HG02642 (cell line): ENCODE measurements around the gene SLC12A2.

ENCODE experiments used
- ATAC-seq: cut with Tn5 transposase; IDR thresholded peaks from one replicate; pipeline ENCODE4 v1.9.1; 2021; ENCODE audit warnings: mild to moderate bottlenecking; ENCODE audit not compliant: unreplicated experiment, poor library complexity

SLC12A2 gene

DNA sequence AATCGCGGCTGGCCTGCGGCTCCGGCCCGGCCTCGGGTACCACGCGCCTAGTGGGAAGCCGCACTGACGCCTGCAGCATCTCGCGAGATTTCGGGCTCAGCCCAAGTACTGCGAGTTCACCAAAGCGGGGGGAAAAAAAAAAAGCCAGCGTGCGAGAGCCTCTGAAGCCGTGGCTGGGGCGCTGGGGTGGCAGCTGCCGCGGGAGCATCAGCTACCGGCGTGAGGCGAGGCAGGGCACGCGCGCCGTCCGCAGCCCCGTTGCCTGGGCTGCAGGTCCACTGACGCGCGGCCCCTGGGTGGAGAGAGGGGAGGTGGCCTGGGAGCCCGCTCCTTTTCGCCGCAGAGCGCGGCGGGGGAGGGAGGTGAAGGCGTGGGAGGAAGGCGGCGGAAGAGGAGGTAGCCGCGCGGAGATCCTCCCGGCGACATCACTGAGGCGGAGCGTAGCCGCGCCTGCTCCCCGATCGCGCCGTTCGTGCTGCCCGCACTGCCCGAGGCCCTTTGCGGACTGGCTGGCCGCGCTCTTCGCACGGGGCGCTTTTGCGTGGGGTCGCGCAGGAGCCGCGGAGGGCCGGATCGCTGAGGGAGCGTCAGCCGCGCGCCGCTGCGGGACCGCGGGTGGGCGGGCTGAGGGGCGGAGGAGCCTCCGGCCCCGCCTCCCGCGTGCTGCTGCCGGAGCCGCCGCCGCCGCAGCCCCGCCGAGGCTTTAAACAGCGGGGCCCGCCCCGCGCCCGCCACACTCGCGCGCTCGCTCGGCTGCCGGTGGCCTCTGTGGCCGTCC is at the start of gene SLC12A2:
Gene SLC12A2 (plus strand): TSS at position 734 of the 778 bp plus-strand sequence. CDS start 189 bp downstream, outside the sequence.
- peak; percentile 70 for ATAC-seq

DNA sequence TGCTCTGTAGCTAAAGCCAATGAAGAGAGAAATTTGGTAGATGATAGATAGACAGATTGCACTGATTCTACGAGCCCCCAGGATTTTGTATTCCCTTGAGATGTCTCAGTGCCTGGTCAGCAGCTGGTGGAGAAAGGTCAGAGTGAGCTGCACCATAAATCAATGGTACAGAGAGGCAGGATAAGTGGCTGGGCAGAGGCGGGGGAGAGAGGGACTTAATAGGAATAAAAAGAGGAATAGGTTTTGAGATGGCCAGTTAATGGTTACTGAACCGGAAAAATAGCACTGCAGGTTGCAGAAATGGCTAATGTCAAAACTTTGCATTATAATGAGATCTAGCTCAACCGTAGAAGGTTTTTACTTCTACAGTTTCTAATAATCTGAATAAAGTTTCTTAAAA is 47.9 kb upstream of the SLC12A2 start:
- ATAC-seq = no peak

DNA sequence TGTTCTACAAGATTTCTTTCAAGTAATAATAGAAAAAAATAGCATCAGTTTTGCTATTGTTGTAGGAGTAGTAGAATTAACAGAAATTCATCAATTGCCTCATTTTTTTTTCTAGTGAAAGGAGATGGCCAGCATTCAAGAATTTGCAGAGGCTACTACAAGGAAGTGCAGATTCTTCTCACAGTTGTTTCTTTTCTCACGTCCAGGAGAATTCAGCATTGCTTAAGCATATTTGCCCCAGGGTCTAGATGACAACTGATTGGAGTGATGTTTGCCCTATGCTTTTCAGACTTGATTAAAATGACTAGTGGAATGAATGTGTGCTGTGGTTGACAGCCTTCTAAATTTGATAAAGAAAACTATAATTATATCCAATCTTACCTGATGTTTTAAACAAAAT is 46.6 kb upstream of the SLC12A2 start:
- ATAC-seq = no peak

DNA sequence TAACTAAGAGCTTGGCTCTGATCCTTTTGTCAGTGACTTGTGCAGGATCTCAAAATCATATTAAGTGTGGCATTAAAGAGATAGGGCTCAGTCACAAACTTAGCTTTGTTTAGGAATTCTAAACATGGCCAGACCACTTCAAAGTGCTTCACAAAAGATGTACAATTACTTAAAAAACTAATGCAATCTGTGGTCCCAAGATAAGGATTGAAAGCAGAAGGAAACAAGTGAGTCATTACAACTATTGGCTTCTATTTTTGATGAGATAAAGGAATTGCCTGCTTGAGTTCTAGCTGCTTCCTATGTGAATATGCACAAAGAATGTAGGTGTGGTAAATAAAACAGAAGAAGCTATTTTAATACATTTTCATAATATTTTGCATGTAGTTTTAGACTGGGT is 44.9 kb upstream of the SLC12A2 start:
- ATAC-seq = no peak

DNA sequence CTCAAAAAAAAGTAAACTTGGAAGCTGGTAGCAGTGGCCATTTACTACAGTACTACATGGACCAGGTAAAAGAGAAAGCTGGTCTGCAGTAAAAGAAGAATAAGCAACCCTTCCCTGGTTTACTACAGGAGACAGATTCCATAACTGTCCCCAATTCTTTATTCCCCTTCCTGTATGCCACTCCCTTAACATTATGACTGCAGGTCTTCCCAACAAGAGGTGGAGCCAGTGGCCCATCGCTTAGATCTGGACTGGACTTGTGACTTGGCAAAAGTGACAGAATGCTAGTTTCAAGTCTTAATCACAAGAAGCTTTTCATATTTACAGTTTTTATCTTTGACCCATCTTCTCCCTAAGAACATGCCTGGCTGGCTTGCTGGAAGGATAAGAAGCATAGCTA is 42.6 kb upstream of the SLC12A2 start:
- no peak for ATAC-seq

DNA sequence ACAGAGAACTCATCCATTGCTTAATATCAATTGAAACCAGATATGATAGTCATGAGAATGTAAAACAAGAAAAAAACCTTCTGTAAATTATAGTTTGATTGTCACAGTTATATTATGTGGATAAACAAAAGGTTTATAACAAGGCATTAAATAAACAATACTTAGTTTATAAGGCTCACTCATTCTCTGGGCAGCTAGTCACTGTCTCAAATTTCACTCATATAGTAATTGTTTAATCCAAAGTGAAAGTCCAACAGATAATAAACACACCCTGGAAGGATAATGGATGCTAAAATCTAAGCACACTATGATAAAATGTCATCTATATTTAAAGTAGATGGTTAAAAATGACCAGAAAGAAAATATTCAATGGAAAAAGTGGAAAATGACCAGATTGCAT is 30.8 kb upstream of the SLC12A2 start:
- ATAC-seq = no peak

DNA sequence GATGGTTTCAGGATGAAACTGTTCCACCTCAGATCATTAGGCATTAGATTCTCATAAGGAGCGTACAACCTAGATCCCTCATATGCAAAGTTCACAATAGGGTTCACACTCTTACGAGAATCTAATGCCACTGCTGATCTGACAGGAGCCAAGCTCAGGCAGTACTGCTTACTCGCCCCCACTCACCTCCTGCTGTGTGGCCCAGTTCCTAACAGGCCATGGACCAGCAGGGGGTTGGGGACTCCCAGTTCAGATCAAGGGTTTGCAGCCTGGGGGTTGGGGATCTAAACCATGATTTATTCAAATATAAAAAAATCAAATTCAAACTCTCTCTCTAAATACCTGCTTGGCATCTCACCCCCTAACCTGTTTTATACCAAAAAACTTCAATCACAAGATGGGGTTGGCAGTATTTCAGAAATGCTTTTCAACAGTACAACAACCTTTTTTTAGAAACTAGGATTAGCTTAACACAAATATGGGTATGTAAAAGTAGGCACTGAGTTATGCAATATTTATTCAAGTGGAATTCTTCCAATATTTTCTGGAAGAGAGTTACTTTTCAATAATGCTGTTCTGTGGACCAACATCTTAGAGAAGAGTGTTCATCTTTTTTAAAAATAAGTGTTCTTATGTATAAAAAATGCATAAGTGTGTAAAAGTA is 30.1 kb upstream of the SLC12A2 start:
- no peak for ATAC-seq

DNA sequence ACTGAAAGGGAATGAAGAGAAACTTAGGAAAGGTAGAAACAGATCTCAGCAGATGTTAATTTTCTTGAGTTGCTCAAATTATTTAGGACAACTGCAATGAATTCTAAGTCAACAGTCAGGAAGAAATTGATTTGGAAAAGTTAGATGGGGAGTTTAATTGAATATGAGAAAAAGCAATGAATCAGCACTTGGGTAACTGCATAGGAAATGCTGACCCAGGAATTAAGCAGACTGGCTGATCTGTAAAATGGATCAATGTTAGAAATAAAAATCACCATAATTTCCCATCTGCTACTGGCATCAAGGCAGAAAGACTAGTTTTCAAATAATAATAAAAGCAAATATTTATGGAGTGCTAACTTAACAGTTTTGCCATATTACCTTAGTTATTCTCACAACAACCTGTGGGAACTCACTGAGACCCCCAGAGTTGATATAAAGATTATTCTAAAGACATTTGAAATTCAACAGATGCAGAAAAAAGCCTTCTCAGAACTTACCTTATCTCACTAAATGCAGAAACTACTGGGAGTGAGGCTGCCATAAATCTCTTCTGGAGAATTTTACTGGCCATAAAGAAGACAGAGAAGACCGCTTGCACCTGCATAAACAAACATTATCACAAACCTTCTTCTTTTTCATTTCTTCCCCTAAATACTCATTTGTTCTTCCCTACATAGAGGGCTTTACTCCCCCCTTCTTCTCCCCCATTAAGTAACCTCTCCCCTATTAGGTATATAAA is 22.8 kb upstream of the SLC12A2 start:
- no peak for ATAC-seq

DNA sequence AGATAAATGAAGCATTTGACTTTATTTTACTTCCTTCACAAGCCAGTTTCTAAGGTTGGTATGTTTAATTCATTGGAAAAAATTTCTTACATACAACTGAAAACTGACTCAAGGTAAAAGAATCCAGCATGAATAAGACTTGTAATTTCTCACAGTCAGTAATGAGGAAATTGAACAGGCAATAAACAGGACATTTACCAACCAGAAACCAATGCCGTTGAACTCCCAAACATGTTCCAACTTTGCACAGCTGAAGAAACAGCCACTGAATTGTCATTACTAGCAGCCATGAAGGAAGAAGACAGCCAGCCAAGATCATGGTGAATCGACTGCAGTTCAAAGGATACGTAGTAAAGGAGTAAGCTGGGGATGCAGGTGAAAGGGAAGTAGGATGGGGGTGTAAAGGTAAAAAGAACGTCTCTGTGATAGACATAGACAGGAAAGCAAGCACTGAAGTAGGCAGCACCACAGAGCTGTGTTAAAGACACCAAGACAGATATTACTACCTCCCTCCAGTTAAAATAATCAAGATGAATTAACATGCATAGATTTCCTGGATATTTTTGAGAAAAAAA is 21.3 kb upstream of the SLC12A2 start:
- no peak for ATAC-seq

DNA sequence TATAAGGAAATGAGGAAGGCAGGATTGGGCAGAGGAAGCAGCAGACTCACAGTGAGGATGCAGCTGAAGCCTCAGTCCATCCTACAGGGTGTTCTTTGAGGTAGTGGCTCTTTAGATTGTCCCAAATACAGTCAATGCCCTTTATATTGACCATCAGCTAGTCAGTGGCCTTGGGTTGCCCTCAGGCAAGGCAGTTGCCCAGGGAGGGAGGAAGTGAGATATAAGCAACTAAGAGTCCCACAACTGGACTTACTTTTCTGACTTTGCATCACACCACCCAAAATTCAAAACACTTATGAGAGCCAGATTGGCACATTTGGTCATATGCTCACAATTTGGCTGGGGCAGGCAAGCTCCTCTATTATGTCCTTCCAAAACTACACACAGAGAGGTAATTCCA is 9.4 kb upstream of the SLC12A2 start:
- ATAC-seq = no peak

DNA sequence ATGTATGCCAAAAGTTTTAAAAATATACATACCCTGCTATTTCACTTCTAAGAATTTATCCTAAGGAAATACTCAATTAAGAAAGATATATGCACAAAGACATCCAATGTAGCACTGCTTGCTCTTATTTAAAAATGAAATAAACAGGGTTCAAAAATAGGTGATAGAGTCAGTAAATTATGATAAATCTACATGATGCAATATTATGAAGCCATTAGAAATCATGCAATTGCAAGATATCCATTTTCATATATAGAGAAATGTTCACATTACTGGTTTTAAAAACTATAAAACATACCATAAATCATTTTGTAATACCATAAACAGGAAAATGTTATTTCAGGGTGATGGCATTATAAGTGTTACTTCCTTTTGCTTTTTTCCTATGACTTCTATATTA is 8.6 kb upstream of the SLC12A2 start:
- no peak for ATAC-seq

DNA sequence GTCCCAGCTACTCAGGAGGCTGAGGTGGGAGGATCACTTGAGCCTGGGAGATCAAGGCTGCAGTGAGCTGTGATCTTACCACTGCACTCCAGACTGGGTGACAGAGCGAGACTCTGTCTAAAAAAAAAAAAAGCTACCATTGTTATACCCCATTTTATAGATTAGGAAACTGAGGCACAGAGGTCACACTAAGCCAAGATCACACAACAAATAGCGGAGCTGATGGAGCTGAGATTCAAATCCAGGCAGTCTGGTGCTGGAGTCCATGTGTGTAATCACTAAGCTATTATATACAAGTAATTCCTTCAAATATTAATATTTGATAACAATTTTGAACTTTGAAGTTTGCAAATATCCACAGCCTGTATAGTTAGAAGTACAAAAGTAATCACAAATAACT is 6.0 kb upstream of the SLC12A2 start:
- no peak for ATAC-seq

DNA sequence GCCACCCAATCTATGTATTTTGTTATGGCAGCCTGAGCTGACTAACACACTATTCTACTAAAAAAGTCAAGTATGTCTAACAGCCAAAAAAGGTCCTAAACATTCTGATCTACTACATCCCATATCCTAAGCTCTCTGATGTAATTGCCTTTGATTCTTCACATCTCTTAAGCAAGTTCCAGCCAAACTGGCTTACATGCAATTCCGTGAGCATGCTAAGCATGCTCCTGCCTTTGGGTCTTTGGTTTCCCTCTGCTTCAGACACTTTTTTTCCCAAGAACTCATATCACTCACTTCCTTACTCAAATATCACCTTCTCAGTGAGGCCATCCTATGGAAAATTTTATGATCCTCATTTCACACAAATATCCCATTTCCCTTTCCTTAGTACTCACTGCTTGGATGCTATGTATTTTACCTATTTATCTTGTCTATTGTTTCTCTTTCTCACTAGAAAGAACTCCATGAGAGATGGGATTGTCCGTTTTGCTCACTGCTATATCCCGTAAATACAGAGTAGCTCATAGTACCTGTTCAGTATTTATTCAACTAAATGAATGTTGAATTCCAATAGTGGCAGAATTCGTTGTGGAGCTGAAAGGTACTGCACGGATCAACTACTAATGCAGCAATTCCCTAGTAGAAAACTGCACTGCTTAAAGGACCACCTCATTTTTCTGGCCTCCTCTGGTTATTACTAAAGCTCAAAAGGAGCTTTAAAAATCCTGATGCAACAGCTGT is 2.3 kb upstream of the SLC12A2 start:
- ATAC-seq = no peak

DNA sequence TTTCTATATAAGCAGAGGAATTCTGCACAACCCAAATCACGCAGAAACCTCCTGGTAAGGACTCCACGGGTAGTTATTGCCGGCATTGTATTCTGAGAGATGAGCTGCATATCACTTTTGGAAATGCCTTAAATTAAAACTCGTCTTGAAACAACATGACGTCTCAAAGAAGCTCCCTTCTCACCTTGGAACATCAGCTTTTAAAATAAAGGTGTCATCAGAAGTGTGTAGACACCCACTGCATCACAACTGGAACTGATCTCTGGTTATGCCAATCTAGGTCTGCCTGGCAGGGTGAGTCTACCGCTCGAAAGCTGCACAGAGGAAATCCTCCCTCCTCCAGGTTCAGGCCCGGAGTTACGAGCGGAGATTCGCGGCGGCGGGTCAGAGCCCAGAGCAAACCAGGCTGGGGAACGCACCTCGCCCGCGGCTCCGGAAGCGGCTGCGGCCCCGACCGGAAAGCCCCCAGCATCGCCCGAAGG is 974 bp upstream of the SLC12A2 start:
- ATAC-seq = no peak

DNA sequence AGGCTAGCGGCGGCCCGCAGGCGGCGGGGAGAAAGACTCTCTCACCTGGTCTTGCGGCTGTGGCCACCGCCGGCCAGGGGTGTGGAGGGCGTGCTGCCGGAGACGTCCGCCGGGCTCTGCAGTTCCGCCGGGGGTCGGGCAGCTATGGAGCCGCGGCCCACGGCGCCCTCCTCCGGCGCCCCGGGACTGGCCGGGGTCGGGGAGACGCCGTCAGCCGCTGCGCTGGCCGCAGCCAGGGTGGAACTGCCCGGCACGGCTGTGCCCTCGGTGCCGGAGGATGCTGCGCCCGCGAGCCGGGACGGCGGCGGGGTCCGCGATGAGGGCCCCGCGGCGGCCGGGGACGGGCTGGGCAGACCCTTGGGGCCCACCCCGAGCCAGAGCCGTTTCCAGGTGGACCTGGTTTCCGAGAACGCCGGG is 253 bp downstream of the SLC12A2 start:
- peak; percentile 41 for ATAC-seq

DNA sequence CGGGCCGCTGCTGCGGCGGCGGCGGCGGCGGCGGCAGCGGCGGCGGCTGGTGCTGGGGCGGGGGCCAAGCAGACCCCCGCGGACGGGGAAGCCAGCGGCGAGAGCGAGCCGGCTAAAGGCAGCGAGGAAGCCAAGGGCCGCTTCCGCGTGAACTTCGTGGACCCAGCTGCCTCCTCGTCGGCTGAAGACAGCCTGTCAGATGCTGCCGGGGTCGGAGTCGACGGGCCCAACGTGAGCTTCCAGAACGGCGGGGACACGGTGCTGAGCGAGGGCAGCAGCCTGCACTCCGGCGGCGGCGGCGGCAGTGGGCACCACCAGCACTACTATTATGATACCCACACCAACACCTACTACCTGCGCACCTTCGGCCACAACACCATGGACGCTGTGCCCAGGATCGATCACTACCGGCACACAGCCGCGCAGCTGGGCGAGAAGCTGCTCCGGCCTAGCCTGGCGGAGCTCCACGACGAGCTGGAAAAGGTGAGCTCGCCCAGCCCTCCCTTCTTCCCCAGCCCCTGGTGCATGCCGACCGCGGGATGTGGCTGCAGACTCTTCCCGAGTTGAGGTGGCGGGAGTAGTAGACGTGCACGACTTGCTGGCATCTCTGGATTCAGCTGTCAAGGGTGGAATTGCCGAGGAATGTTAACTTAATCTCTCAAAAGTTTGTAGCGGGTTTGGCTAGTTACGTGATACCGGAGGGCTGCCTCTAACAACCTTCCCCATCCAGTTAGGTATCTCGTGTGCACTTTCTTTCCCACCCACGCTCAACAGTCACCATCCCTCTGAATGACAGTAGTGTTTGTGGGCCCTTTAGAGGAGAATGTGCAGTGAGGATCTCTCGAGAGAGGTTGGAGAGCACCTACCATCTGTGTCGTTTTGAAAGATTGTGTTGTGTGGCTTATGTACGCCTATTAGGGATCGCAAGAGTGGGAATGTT is 932 bp downstream of the SLC12A2 start:
- ATAC-seq = peak; percentile 21

DNA sequence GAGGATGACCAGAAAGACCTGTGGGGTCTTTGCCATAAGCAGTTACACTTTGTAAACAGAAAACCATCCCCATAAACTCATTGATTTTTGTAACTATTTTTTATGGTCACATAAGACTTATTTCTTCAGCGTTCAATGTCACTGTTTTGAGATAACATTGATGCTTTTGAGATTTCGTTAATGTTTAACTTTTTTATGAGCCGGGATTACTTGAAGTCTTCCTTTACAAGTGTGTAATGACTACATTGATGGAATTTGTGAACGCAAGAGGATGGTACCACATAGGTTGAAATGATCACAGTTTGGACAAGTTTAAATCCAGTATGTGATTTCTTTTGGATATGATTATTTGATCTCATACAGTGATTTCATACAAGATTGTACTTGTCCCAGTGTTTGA is 1.8 kb downstream of the SLC12A2 start:
- no peak for ATAC-seq

DNA sequence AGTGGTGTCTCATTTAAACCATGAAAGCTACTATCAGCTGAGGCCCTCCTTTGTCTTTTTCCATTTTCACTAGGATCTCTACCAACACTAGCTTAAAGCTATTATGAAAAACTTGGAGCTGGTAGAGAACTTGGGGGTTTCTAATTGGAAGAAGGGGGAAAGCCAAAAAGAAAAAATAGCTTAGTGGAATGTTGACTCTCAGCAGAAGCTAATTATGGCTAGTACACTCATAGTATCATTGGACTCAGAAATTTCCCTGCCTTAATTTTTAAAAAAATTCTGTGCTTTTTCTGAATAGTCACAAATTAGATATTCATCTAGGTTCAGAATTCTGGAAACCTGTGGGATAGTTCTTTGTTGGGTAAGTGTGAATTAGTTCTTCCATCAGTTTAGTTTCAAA is 8.0 kb downstream of the SLC12A2 start:
- ATAC-seq = no peak

DNA sequence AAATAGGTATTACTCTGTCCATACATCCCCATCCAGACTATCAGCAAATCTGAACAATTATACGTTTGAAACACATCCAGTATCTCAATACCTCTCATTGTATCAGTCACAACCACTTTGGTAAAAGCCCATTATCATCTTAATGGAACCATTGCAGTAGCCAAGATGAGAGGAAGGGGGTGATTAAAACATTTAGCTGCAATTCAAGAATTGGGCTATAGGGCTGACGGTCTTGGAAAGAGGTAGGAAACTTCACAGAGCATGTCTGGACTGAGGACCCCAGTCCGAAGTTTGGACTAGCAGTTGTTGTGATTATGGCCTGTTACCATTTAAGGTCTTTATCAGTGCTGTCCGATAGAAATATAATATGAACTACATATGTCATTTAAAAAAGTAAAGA is 8.6 kb downstream of the SLC12A2 start:
- no peak for ATAC-seq
